Midbrain (tissue), 1 donor: Measurements from ENCODE around the gene NIBAN1.
"Not testable (repeated sequence)": the region's sequence is repeated elsewhere in the genome, so short reads cannot be mapped to it uniquely, and the experiment has no call there.

Experiments
- DNase-seq: peaks from one replicate; lab custom pipeline; 2025; lab: John Stamatoyannopoulos, UW

The NIBAN1 gene

GRCh38 chr1:184973272-184974055, 844 bp downstream of the NIBAN1 start:
- DNase-seq = peak; percentile 3

- no peak for DNase-seq
Measured at GRCh38 chr1:184972315-184973055, 1.8 kb downstream of the NIBAN1 start.

GRCh38 chr1:184971522-184972265, 2.6 kb downstream of the NIBAN1 start:
- no peak for DNase-seq

GRCh38 chr1:184970691-184971161, 3.6 kb downstream of the NIBAN1 start:
- no peak for DNase-seq

- DNase-seq = no peak
Measured at GRCh38 chr1:184966989-184967388, 7.3 kb downstream of the NIBAN1 start.

GRCh38 chr1:184965944-184966860, 8.1 kb downstream of the NIBAN1 start:
- no peak for DNase-seq

GRCh38 chr1:184965439-184965838, 8.9 kb downstream of the NIBAN1 start:
- DNase-seq = no peak

- no peak for DNase-seq
Measured at GRCh38 chr1:184959626-184960025, 14.7 kb downstream of the NIBAN1 start.

GRCh38 chr1:184958554-184959353, 15.6 kb downstream of the NIBAN1 start:
- DNase-seq = no peak

GRCh38 chr1:184957901-184958300, 16.4 kb downstream of the NIBAN1 start:
- not testable (repeated sequence) for DNase-seq

GRCh38 chr1:184956999-184957700, 17.2 kb downstream of the NIBAN1 start:
- no peak for DNase-seq

GRCh38 chr1:184954232-184954995, 19.9 kb downstream of the NIBAN1 start:
- DNase-seq = no peak

GRCh38 chr1:184953600-184954219, 20.6 kb downstream of the NIBAN1 start:
- no peak for DNase-seq

GRCh38 chr1:184952428-184952827, 21.9 kb downstream of the NIBAN1 start:
- no peak for DNase-seq

- no peak for DNase-seq
Measured at GRCh38 chr1:184951788-184952187, 22.5 kb downstream of the NIBAN1 start.

- no peak for DNase-seq
Measured at GRCh38 chr1:184950906-184951305, 23.4 kb downstream of the NIBAN1 start.

GRCh38 chr1:184950227-184950626, 24.1 kb downstream of the NIBAN1 start:
- DNase-seq = no peak

GRCh38 chr1:184947497-184948256, 26.6 kb downstream of the NIBAN1 start:
- no peak for DNase-seq
